ENCODE results near the gene LRPPRC. TPM values are rescaled to one million over a fixed set of nuclear protein-coding genes. Genes with fewer than 3 reads are reported as not detected.

Gene LRPPRC
- total RNA-seq: 114 and 120 TPM in 2 replicates

DNA sequence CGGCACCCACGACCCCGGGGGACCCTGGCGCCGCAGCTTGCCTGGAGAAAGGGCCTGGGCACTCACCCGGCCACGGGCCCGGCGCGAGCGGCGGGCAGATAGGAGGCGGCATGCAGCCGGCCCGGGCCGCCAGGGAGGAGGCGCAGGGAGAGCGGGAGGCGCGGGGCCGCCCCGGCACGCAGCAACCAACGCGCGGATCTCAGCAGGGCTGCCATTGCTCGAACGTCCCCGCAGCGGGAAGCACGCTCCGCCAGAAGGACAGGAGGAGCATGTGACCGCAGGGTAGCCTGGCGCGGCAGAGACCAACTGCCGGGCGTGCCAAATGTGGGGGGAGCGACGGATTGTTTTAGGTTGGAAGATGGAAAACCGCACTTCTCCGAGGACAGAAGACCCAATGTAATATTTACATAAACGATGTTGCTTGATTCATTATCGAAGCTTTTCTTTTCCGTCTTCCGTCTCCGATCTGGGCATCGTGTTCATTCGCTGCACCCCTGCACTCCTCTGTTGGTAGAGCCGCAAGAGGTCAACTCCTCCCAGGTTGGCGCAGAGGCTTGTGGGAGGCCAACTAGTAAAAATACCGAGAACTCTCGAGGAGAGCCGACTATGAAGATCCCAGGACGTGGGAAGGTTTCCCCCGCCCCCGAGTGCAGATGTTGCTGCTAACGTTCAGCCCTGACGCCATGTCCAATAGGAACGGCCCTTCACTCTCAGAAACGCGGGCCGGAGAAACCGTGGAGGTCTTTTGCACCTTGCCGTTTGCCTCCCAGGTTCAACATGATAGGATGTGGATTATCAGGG, at the start of gene LRPPRC:
LRPPRC (minus strand) TSS at position 257 of the 801 bp plus-strand sequence; CDS start at position 215, 42 bp downstream.
- Mint-ChIP-seq H3K27ac (peak within 1 kb of the TSS; percentile 98), H3K4me1 (peaks cover 49% of the 10 kb centered on the region), H3K36me3 (ENCODE audit: low read depth) (peaks cover 32% of the 10 kb centered on the region), H3K9me3 (no peaks in the 10 kb centered on the region), H3K27me3 (no peaks in the 10 kb centered on the region), H3K4me3 (peak within 1 kb of the TSS; percentile 92)
- intact Hi-C loops (cut with micrococcal nuclease): loop anchor here (1.0 to 10.0 kb wide), 8 partner anchors 172 to 1891 kb away; partner anchors contain the start of genes CAMKMT, DYNC2LI1, PPM1B and PREPL
- TF ChIP-seq, protein P1, sequence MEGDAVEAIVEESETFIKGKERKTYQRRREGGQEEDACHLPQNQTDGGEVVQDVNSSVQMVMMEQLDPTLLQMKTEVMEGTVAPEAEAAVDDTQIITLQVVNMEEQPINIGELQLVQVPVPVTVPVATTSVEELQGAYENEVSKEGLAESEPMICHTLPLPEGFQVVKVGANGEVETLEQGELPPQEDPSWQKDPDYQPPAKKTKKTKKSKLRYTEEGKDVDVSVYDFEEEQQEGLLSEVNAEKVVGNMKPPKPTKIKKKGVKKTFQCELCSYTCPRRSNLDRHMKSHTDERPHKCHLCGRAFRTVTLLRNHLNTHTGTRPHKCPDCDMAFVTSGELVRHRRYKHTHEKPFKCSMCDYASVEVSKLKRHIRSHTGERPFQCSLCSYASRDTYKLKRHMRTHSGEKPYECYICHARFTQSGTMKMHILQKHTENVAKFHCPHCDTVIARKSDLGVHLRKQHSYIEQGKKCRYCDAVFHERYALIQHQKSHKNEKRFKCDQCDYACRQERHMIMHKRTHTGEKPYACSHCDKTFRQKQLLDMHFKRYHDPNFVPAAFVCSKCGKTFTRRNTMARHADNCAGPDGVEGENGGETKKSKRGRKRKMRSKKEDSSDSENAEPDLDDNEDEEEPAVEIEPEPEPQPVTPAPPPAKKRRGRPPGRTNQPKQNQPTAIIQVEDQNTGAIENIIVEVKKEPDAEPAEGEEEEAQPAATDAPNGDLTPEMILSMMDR (IDR thresholded peaks at IDR 0.05): no peak
- ATAC-seq (ENCODE audit: low read depth): peak; percentile 96
- peak; percentile 74 for DNase-seq
- ChIA-PET CTCF (no interaction called here), POLR2A (interaction anchor here (1.4 to 2.9 kb wide), 3 partner anchors 172 to 400 kb away, joined by 4 to 15 read pairs (median 8); partner anchors contain the start of genes CAMKMT, PPM1B, PREPL and THADA)

DNA sequence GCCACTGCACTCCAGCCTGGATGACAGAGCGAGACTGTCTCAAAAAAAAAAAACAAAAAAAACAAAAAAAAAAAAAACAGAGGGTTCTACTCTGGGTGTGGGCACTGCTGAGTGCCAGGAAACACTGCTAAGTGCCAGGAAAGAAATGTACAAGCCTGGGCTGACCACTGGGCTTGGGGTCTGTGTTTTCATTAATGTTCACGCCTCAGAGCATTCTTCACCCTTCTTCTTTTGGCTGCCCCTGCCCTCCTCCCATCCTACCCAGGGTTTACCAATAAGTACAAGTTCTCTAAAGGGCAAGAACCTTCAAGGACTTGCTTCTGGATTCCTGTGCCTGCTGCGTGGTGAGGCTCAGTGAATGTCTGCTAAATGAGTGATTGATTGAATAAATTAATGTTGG, 49.3 kb upstream of the LRPPRC start:
- POLR2A ChIA-PET: no interaction called here
- H3K27ac Mint-ChIP-seq: no peak overlapping the region

DNA sequence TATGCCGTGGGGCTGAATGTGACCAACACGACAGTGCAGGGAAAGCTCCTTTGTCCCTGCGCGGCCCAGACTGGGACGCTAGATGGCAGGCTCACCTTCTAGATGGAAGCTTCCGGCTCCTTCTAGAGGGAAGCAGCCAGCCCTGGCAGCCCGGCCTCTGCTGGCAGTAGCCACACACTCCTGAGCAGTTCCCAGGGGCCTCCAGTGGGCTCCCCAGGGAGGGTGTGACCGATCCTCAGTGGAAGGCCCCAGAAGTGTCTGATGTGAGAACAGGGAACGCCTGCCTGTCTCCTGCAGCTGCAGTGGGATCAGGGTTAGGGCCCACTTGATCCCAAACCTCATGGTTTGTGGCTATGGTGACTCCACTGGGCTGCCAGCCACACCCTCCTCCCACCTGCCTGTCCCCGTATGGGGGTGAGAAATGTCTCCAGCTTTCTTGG, 48.5 kb upstream of the LRPPRC start:
- no peak overlapping the region for H3K27ac Mint-ChIP-seq
- ATAC-seq (ENCODE audit: low read depth) (peak; percentile 100), DNase-seq (peak; percentile 67)
- peaks cover 3% of the 10 kb centered on the region for H3K27me3 Mint-ChIP-seq
- H3K36me3 Mint-ChIP-seq (ENCODE audit: low read depth): no peaks in the 10 kb centered on the region
- no peaks in the 10 kb centered on the region for H3K9me3 Mint-ChIP-seq
- peaks cover 2% of the 10 kb centered on the region for H3K4me1 Mint-ChIP-seq
- TF ChIP-seq, protein P1 (IDR thresholded peaks at IDR 0.05): peak; percentile 35
- intact Hi-C loops (cut with micrococcal nuclease): loop anchor here (1.0 to 5.0 kb wide), 6 partner anchors 42 to 1448 kb away; no protein-coding TSS in a partner anchor
- CTCF ChIA-PET: interaction anchor here (0.6 to 2.0 kb wide), 13 partner anchors 8 to 911 kb away, joined by 3 to 28 read pairs (median 4); no protein-coding TSS in a partner anchor
- POLR2A ChIA-PET: no interaction called here
- no peak overlapping the region for H3K4me3 Mint-ChIP-seq

More for the DNA sequence above, 49.3 kb upstream of the LRPPRC start:
- H3K4me3 Mint-ChIP-seq: no peak overlapping the region
- CTCF ChIA-PET: interaction anchor here (1.3 to 2.0 kb wide), 4 partner anchors 298 to 910 kb away, joined by 7 to 28 read pairs (median 8); no protein-coding TSS in a partner anchor
- ATAC-seq (ENCODE audit: low read depth): no peak
- no peak for DNase-seq
- peaks cover 2% of the 10 kb centered on the region for H3K4me1 Mint-ChIP-seq
- TF ChIP-seq, protein P1 (IDR thresholded peaks at IDR 0.05): no peak
- no peaks in the 10 kb centered on the region for H3K27me3 Mint-ChIP-seq
- H3K9me3 Mint-ChIP-seq: no peaks in the 10 kb centered on the region
- H3K36me3 Mint-ChIP-seq (ENCODE audit: low read depth): no peaks in the 10 kb centered on the region
- intact Hi-C loops (cut with micrococcal nuclease): loop anchor here (2.0 kb wide), 1 partner anchor 42 kb away; no protein-coding TSS in a partner anchor

DNA sequence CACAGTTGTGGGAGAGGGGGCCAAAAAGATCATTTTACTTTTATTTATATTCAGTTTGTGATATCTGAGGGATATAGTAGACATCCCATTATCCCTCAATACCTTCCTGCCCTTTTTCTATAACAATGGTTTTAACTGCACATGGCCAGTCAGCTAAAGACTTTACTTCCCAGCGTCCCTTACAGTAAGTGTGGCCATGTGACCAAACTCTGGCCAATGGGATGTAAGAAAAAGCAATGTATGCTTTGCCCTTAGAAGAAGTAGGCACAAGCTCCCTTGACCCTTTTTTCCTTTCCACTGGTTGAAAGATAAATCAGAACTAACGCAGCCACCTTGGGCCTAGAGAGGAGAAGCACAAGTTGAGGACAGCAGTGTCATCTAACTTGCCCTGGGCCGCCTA, 44.6 kb upstream of the LRPPRC start:
- Mint-ChIP-seq H3K27ac (no peak overlapping the region), H3K27me3 (peaks cover 5% of the 10 kb centered on the region), H3K4me3 (no peak overlapping the region), H3K4me1 (peaks cover 2% of the 10 kb centered on the region), H3K36me3 (ENCODE audit: low read depth) (no peaks in the 10 kb centered on the region), H3K9me3 (no peaks in the 10 kb centered on the region)
- intact Hi-C loops (cut with micrococcal nuclease): loop anchor here (5.0 kb wide), 1 partner anchor 1452 kb away; no protein-coding TSS in a partner anchor
- TF ChIP-seq, protein P1 (IDR thresholded peaks at IDR 0.05): no peak
- ATAC-seq (ENCODE audit: low read depth) (no peak), DNase-seq (no peak)
- POLR2A ChIA-PET: no interaction called here
- CTCF ChIA-PET: no interaction called here

DNA sequence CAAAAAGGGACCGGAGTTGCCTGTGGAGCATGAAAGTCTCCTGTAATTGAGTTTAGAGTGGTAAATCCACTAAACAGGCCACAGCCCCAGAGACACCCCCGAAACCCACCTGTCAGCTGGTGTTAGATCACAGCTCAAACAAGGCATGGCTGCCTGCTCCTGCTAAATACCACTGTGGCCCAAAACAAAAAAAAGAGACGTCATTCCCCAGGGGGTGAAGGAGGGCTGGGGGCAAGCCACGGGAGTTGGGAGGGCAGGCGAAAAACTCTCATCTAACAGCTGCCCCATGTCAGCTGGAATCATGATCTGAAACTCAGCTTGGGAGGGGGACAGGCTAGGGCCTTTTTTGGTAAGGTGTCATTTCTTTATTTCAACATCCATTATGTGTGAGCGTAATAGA, 42.5 kb upstream of the LRPPRC start:
- Mint-ChIP-seq H3K9me3 (no peaks in the 10 kb centered on the region), H3K27me3 (peaks cover 5% of the 10 kb centered on the region), H3K36me3 (ENCODE audit: low read depth) (no peaks in the 10 kb centered on the region), H3K4me3 (no peak overlapping the region), H3K27ac (no peak overlapping the region), H3K4me1 (no peaks in the 10 kb centered on the region)
- intact Hi-C loops (cut with micrococcal nuclease): no loop called here
- DNase-seq (no peak), ATAC-seq (ENCODE audit: low read depth) (no peak)
- CTCF ChIA-PET: no interaction called here
- TF ChIP-seq, protein P1 (IDR thresholded peaks at IDR 0.05): no peak
- POLR2A ChIA-PET: no interaction called here

Data from activated B cell treated with CpG ODN at 0.5 μM for 24 hours (primary cell).